ENCODE data around the gene ANKRD30B.
"Not testable (repeated sequence)": the region's sequence is repeated elsewhere in the genome, so short reads cannot be mapped to it uniquely, and the experiment has no call there.

ANKRD30B gene, protein sequence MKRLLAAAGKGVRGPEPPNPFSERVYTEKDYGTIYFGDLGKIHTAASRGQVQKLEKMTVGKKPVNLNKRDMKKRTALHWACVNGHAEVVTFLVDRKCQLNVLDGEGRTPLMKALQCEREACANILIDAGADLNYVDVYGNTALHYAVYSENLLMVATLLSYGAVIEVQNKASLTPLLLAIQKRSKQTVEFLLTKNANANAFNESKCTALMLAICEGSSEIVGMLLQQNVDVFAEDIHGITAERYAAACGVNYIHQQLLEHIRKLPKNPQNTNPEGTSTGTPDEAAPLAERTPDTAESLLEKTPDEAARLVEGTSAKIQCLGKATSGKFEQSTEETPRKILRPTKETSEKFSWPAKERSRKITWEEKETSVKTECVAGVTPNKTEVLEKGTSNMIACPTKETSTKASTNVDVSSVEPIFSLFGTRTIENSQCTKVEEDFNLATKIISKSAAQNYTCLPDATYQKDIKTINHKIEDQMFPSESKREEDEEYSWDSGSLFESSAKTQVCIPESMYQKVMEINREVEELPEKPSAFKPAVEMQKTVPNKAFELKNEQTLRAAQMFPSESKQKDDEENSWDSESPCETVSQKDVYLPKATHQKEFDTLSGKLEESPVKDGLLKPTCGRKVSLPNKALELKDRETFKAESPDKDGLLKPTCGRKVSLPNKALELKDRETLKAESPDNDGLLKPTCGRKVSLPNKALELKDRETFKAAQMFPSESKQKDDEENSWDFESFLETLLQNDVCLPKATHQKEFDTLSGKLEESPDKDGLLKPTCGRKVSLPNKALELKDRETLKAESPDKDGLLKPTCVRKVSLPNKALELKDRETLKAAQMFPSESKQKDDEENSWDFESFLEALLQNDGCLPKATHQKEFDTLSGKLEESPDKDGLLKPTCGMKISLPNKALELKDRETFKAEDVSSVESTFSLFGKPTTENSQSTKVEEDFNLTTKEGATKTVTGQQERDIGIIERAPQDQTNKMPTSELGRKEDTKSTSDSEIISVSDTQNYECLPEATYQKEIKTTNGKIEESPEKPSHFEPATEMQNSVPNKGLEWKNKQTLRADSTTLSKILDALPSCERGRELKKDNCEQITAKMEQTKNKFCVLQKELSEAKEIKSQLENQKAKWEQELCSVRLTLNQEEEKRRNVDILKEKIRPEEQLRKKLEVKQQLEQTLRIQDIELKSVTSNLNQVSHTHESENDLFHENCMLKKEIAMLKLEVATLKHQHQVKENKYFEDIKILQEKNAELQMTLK (N-terminal part only)

DNA sequence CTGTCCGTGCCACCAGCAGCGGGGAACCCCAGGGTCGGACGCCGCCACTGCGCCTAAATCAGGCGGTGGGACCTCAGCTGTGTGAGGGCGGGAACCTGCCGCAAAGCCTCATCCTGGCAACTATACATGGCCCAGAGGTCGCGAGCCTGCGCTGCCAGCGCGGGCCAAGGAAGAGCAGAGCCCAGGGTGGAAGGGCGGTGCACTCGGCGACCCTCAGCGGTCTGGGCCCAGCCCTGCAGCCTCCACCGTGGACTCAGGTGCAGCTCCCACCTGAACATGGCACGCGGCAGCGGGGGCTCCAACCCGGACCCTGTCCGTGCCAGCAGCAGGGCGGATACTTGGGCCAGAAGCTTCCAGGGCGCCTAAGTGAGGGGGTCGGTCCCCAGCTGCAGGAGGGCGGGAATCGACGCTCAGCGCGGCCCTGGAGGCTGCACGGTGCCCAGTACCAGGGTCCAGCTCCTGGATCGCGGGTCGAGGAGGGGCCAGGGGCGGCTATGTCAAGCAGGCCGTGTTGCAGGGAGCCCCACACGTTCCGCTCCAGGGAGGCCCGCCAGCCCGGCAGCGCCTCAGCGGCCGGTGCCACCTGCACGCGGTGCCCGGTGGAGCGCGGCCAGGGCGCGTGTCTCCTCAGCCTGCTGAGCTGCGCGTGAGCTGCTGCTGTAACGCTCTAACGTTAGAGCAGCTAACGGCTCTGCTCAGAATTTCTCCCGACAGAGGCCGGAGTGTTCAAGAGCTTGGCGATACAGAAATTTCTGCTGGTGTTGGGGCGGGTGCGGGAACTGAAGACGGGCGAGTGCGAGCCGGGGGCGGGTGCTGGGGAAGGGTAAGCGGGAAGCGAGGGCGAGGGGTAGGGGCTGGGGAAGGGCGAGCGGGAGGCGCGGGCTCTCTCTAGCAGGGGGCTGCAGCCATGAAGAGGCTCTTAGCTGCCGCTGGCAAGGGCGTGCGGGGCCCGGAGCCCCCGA lies at the start of gene ANKRD30B:
TSS of gene ANKRD30B (plus strand) at position 660 of the 962 bp plus-strand sequence. CDS start at position 908, 248 bp downstream.
- DNase-seq (ENCODE audit: low spot score) = no peak

DNA sequence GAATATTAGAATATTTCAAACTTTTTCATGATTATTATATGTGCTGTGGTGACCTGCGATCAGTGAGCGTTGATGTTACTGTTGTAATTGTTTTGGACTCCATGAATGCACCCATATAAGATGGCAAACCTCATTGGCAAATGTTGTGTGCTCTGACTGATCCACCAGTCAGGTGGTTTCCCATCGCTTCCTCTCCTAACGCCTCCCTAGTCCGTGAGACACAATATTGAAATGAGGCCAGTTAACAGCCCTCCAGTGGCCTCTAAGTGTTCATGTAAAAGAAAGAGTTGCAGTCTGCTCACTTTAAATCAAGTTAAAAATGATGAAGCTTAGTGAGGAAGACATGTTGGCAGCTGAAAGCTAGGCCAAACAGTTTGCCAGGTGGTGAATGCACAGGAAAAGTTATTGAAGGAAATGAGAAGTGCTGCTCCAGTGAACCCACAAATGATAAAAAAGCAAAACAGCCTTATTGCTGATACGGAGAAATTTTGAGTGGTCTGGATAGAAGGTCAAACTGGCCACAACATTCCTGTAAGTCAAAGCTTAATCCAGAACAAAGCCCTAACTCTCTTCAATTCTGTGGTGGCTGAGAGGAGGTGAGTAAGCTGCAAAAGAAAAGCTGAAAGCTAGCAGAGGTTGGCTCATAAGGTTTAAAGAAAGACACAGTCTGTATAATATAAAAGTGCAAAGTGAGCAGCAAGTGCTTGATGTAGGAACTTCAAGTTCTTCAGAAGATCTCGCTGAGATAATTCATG lies 46.5 kb upstream of the ANKRD30B start:
- DNase-seq (ENCODE audit: low spot score) = not testable (repeated sequence)

DNA sequence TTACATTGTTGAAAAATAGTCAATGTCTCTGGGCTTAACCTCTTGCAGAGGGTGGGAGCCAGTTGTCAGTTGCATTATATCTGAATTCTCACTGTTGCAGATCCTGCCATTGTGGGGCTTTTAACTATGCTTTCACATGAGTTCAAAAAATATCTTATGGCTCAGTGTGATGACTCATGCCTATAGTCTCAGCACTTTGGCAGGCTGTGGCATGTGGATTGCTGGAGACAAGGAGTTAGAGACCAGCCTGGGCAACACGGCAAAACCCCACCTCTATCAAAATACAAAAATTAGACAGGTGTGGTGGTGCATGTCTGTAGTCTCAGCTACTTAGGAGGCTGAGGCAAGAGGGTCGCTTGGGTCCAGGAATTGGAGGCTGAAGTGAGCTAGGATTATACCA lies 38.2 kb upstream of the ANKRD30B start:
- not testable (repeated sequence) for DNase-seq (ENCODE audit: low spot score)

DNA sequence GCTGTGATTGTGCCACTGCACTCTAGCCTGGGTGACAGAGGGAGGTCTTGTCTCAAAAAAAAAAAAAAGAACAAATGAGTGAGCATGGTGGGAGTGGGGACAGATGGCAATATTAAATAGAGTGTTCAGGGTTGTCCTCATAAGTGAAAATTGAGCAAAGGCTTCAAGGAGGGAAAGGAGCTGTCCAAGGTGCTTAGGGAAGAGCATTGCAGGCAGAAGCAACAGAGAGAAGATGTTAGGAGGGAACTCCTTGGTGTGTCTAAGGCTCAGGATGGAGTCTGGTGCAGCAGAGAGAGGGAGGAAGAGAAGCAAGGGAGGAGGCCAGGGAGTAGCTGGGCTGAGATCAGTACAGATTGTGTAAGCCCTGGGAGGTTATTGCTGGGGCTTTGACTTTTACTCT lies 26.4 kb upstream of the ANKRD30B start:
- not testable (repeated sequence) for DNase-seq (ENCODE audit: low spot score)

DNA sequence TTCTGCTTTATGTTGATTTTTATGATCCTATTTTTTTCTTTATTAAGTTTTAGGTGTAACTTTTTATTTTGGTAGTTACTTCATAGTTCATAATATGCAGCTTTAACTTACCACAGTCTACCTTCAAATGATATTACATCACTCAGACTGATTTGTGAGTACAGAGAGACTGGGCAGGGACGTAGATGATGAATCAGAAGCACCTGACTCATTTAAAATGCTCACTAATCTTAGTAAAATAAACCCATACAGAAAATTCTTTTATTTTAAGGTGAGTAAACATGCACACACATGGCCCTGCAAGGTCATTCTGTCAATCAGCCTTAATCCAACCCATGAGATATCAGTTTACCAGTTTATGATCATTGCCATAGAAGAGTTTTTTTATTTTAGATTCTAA lies 8.9 kb upstream of the ANKRD30B start:
- not testable (repeated sequence) for DNase-seq (ENCODE audit: low spot score)

DNA sequence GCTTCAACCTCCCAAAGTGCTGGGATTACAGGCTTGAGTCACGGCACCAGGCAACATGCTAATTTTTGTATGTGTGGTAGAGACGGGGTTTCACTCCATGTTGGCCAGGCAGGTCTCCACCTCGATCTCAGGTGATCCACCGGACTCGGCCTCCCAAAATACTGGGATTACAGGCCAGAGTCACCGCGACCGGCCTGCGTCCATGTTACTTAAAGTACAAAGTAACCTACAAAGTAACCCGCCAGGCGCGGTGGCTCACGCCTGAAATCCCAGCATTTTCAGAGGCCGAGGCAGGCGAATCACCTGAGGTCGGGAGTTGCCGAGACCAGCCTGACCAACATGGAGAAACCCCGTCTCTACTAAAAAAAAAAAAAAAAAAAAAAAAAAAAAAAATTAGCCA lies 1.1 kb upstream of the ANKRD30B start:
- no peak for DNase-seq (ENCODE audit: low spot score)

DNA sequence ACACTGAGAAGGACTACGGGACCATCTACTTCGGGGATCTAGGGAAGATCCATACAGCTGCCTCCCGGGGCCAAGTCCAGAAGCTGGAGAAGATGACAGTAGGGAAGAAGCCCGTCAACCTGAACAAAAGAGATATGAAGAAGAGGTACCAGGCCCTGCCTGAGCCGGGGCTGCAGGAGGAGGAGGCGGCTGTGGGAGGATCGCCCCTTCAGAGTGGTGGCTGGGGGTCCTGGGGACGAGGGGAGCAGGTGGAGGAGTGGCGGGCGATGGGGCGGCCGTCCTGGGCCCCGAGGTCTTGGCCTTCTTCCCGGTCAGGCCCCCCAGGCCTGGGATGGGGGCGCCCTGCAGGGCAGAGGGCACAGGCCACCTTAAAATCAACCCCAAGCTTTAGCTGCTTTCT lies 524 bp downstream of the ANKRD30B start:
- no peak for DNase-seq (ENCODE audit: low spot score)

DNA sequence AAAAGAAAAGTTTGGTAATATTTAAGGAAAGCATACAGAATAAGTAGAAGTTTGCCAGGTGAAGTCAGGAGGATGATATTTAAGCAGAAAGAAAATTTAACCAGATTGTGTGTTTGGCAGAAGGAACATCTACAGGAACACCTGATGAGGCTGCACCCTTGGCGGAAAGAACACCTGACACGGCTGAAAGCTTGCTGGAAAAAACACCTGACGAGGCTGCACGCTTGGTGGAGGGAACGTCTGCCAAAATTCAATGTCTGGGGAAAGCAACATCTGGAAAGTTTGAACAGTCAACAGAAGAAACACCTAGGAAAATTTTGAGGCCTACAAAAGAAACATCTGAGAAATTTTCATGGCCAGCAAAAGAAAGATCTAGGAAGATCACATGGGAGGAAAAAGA lies 15.6 kb downstream of the ANKRD30B start:
- DNase-seq (ENCODE audit: low spot score) = not testable (repeated sequence)

DNA sequence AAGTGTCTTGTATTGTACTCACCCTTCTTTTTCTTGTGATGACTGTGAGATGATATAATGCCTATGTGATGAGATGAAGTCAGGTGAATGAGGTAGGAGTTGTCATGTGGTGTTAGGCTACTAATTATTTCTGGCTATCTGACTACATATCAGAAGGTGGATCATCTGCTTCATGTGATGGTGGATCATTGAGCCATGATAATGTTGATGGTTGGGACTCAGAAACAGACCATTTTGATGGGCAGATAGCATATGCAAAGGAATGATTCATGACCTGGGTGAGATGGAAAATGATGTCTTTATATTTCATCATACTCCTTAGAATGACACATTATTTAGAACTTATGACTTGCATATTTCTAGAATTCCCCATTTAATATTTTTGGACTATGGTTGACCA lies 19.5 kb downstream of the ANKRD30B start:
- DNase-seq (ENCODE audit: low spot score) = no peak

DNA sequence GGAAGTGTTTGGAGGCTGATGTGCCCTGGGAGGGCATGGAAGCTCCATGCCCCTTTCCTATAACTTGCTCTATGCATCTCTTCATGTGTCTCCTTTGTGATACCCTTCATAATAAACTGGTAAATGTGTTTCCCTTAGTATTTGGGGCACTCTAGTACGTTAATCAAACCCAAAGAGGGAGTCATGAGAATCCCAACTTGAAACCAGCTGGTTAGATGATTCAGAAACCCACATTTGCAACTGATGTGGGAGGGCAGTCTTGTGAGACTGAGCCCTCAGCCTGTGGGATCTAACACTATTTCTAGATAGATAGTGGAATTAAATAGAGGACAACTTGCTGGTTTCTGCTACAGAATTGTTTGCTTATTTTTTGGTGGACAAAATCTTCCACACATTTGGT lies 20.3 kb downstream of the ANKRD30B start:
- DNase-seq (ENCODE audit: low spot score) = no peak

DNA sequence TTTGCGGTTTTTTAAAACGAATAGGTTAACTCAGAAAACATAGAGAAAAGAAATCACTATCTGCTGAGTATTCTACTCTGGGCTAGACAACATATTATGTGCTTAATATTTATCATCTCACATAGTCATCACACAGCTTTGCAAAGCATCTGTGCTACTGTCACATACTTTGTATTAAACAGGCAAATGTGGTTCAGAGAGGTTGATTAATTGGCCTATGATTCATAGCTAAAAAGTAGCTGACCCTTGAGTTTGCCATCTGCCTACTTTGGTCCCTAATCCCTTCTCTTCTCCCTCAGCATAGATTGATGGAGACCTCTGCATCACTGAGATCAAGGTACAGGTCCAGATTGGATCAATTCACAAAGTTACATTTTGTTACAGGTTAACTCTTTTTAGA lies 21.4 kb downstream of the ANKRD30B start:
- no peak for DNase-seq (ENCODE audit: low spot score)

DNA sequence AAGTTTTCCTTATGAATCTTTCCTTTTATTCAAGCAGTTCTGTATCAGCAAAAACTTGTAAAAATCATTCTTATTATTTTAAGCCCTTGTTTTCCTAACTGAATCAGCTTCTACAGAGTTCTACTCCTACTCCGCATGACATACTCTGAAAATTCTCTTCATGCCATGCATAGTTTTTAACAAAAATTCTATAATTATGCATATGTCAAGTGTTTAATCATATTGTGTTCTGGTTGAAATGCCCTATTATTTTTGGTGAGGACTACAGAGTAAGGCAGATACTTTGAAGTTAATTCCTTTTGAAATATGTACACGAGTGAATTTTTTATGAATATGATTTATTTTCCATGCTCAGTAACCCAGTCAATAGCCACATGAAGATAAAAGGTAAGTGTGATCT lies 28.8 kb downstream of the ANKRD30B start:
- DNase-seq (ENCODE audit: low spot score) = no peak

DNA sequence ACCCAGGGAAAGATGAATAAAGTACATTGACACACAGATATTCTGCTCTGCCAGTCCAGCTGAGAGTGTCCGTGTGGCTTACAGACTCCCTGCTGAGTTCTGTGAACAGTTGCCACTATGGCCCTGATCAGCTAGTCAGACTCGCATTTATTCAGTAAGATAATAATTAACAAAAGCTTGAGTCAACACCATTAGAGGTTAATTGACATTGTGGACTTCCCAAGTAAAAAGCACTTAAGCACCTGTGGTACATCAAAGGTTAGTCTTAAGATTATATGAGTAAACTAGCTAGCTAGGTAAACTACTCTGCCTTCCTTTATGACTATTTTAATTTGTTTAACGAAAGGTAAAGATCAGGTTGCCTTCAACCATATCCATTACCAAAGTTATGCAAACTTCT lies 33.7 kb downstream of the ANKRD30B start:
- no peak for DNase-seq (ENCODE audit: low spot score)

DNA sequence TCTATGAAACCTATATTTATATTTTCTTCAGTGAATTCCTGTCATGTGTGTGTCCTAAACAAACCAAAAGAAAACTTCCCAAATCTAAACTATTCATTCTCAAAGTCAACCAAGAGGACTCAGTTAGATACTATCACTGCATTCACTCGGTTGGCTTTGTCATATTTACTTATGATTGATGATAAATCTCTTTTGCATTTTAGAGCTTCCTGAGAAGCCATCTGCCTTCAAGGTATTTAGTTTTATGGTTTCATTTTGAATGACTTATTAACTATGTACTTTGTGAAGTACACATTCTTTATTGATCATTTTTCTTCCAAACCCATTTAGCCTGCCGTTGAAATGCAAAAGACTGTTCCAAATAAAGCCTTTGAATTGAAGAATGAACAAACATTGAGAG lies 36.2 kb downstream of the ANKRD30B start:
- no peak for DNase-seq (ENCODE audit: low spot score)

DNA sequence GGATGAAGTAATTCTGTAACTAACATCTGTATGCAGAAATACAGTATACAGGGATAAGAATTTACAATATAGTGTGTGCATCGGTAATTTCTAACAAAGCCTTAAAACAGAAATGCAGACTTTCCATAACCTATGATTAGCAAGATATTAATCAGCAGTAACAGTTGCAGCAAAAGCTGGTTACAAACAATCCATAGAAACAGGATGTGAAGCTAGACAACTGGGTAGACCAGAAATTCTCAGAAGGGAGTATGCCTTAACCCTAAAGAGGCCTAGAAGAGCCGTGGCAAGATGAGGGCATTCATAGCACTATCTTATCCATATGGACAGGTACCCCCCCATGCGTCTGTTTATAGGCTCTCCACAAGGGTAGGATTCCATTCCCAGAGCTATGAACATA lies 48.9 kb downstream of the ANKRD30B start:
- not testable (repeated sequence) for DNase-seq (ENCODE audit: low spot score)

DNA sequence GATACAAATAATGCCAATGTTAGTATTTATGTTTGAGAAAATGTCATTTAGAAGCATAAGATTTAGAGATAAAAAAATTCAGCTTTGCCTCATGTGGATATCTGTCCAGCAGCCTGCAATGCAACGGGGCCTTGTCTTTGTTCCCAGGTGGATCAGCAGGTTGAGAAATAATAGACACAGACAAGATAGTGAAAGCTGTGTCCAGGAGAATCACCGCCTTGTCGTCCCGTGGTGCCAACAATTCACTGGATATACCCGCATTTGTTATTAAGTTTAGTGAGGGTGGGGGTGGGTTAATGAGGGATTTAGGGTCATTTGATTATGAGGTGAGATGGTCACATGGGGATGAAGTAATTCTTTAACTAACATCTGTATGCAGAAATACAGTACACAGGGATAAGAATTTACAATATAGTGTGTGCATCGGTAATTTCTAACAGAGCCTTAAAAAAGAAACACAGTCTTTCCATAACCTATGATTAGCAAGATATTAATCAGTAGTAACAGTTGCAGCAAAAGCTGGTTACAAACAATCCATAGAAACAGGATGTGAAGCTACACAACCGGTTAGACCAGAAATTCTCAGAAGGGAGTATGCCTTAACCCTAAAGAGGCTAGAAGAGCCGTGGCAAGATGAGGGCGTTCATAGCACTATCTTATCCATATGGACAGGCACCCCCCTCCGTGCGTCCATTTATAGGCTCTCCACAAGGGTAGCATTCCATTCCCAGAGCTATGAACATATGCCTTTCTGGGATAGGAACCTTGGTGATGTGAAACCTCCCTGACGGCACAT lies 50.2 kb downstream of the ANKRD30B start:
- DNase-seq (ENCODE audit: low spot score) = not testable (repeated sequence)

DNA sequence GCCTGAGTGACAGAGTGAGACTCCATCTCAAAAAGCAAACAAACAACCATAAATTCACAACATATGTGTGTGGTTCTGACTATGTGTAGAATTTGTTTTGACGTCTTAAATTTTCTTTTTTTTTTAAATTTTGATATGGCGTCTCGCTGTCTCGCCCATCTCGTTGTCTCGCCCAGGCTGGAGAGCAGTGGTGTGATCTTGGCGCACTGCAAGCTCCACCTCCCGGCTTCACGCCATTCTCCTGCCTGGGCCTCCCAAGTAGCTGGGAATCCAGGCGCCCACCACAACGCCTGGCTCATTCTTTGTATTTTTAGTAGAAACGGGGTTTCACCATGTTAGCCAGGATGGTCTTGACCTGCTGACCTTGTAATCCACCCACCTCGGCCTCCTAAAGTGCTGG lies 63.1 kb downstream of the ANKRD30B start:
- DNase-seq (ENCODE audit: low spot score) = not testable (repeated sequence)

DNA sequence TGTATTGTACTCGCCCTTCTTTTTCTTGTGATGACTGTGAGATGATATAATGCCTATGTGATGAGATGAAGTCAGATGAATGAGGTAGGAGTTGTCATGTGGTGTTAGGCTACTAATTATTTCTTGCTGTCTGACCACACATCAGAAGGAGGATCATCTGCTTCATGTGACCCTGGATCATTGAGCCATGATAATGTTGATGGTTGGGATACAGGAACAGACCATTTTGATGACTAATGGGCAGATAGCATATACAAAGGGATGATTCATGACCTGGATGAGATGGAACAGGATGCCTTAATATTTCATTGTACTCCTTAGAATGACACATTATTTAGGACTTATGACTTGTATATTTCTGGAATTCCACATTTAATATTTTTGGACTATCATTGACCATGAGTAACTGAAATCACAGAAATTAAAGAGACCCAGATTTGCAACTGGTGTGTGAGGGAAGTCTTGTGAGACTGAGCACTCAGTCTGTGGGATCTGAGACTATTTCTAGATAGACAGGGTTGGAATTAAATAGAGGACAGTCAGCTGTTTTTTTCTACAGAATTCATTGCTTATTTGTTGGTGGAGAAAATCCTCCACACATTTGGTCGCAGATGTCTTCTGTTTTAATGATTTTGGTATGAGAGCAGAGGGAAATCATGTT lies 79.1 kb downstream of the ANKRD30B start:
- DNase-seq (ENCODE audit: low spot score) = not testable (repeated sequence)

DNA sequence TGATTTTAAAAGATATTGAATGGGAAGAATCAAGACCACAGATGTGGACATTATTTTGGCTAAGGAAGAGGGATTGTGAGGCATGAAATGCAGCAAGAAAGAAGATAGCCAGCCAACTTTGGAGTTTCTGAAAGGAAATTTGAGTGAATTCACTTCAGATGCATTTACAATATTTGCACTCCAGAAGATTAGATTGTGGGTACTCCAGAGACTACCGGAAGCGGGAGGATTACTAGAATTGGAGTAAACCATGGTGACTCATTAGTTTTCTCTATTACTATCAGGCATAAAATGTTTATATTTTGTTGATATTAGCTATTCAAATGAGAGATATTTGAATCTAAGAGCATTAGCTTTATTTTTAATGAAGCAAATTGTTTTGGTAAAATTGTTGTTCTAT lies 93.6 kb downstream of the ANKRD30B start:
- not testable (repeated sequence) for DNase-seq (ENCODE audit: low spot score)
